ENCODE data around the gene SLC27A3.

Gene SLC27A3

GRCh38 chr1:153783233-153784190 lies 8.3 kb downstream of the SLC27A3 start:
- WGBS, result 2% methylated on average over 61 of the region's 61 CpGs
- Histone ChIP-seq H3K4me3 (ENCODE audit: low read length) (peak overlapping the region; percentile 69), H3K36me3 (ENCODE audit: insufficient read depth, low read length) (no peaks in the 10 kb centered on the region), H3K9ac (ENCODE audit: low read depth, low read length) (peak overlapping the region; percentile 80), H3K27ac (ENCODE audit: low read depth, low read length) (peak overlapping the region; percentile 84), H3K4me1 (ENCODE audit: insufficient read depth, low read length) (peaks cover 4% of the 10 kb centered on the region), H3K9me3 (ENCODE audit: insufficient read depth, low read depth, low read length) (no peaks in the 10 kb centered on the region), H3K27me3 (ENCODE audit: insufficient read depth, low read length) (no peaks in the 10 kb centered on the region)

DNA sequence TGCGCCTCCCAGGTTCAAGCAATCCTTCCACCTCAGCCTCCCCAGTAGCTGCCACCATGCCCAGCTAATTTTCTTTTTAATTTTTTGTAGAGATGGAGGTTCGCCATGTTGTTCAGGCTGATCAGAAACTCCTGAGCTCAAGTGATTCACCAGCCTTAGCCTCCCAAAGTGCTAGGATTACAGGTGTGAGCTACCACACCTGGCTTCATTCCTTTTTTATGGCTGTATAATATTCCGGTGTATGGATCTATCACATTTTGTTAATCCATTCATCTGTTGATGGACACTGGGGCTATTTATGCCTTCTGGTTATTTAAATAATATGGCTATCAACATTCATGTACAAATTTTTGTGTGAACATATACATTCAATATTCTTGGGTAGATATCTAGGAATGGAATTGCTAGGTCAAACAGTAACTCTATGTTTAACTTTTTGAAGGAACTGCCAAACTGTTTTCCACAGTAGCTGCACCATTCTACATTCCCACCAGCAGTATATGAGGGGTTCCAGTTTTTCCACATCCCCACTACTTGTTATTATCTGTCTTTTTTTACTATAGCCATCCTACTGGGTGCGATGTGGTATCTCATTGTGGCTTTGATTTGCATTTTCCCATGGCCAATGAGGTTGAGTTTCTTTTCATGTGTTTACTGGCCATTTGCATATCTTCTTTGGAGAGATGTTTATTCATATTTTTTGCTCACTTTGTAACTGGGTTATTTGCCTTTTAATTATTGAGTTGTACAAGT lies 11.0 kb downstream of the SLC27A3 start:
- Histone ChIP-seq H3K4me1 (ENCODE audit: insufficient read depth, low read length) (peaks cover 4% of the 10 kb centered on the region), H3K4me3 (ENCODE audit: low read length) (no peak overlapping the region), H3K27ac (ENCODE audit: low read depth, low read length) (no peak overlapping the region), H3K36me3 (ENCODE audit: insufficient read depth, low read length) (no peaks in the 10 kb centered on the region), H3K27me3 (ENCODE audit: insufficient read depth, low read length) (no peaks in the 10 kb centered on the region), H3K9ac (ENCODE audit: low read depth, low read length) (no peak overlapping the region), H3K9me3 (ENCODE audit: insufficient read depth, low read depth, low read length) (no peaks in the 10 kb centered on the region)
- 80% methylated on average over 3 of the region's 4 CpGs for whole genome bisulfite sequencing

DNA sequence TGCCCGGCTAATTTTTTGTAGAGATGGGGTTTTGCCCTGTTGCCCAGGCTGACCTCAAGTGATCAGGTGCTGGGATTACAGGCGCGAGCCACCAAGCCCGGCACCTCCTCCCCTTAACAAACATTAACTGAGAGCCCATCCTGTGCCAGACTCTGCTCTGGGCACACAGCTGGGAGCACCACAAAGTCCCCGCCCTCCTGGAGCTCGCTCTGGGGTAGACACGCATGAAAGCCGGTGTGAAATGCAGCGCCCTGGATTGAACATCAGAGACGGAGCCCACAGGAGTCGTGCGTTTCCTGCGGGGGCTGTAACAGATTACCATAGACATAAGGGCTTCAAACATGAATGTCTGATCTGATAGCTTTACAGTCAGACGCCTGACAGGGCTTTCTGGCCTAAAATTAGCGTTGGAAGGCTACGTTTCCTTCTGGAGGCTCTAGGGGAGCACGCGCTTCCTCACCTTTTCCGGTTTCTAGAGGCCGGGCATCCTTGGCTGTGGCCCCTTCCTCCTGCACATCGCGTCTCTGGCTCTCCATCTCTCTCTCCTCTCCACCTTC lies 14.3 kb downstream of the SLC27A3 start:
- no peak overlapping the region for H3K9ac ChIP-seq (ENCODE audit: low read depth, low read length)
- WGBS, result 86% methylated on average over 22 of the region's 22 CpGs
- H3K9me3 ChIP-seq (ENCODE audit: insufficient read depth, low read depth, low read length), result no peaks in the 10 kb centered on the region
- peaks cover 16% of the 10 kb centered on the region for H3K4me1 ChIP-seq (ENCODE audit: insufficient read depth, low read length)
- H3K4me3 ChIP-seq (ENCODE audit: low read length), result no peak overlapping the region
- no peaks in the 10 kb centered on the region for H3K27me3 ChIP-seq (ENCODE audit: insufficient read depth, low read length)
- no peak overlapping the region for H3K27ac ChIP-seq (ENCODE audit: low read depth, low read length)
- H3K36me3 ChIP-seq (ENCODE audit: insufficient read depth, low read length), result no peaks in the 10 kb centered on the region

GRCh38 chr1:153790313-153790965 lies 15.2 kb downstream of the SLC27A3 start:
- Histone ChIP-seq H3K27me3 (ENCODE audit: insufficient read depth, low read length) (no peaks in the 10 kb centered on the region), H3K4me1 (ENCODE audit: insufficient read depth, low read length) (peaks cover 23% of the 10 kb centered on the region), H3K36me3 (ENCODE audit: insufficient read depth, low read length) (no peaks in the 10 kb centered on the region), H3K9ac (ENCODE audit: low read depth, low read length) (no peak overlapping the region), H3K9me3 (ENCODE audit: insufficient read depth, low read depth, low read length) (no peaks in the 10 kb centered on the region), H3K4me3 (ENCODE audit: low read length) (no peak overlapping the region), H3K27ac (ENCODE audit: low read depth, low read length) (no peak overlapping the region)
- WGBS, result 88% methylated on average over 16 of the region's 16 CpGs

DNA sequence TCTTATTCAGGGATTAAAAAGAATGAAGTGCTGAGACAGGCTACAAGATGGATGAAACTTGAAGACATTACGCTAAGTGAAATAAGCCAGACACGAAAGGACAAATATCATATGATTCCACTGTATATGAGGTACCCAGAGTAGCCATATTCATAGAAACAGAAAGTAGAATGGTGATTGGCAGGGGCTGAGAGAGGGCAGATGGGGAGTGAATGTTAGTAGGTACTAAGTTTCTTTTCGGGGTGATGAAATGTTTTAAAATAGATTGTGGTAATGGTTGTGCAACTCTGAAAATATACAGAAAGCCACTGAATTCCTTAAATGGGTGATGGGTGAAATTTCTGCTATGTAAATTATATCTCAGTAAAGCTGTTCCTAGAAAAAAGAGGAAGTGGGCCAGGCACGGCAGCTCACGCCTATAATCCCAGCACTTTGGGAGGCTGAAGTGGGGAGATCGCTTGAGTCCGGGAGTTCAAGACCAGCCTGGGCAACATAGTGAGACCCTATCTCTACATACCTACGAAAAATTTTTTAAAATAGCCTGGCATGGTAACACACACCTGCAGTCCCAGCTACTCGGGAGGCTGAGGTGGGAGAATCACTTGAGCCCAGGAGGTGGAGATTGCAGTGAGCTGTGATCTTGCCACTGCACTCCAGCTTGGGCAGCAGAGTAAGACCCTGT lies 15.9 kb downstream of the SLC27A3 start:
- no peaks in the 10 kb centered on the region for H3K36me3 ChIP-seq (ENCODE audit: insufficient read depth, low read length)
- no peak overlapping the region for H3K9ac ChIP-seq (ENCODE audit: low read depth, low read length)
- H3K9me3 ChIP-seq (ENCODE audit: insufficient read depth, low read depth, low read length), result no peaks in the 10 kb centered on the region
- 92% methylated on average over 9 of the region's 9 CpGs for WGBS
- H3K27ac ChIP-seq (ENCODE audit: low read depth, low read length), result no peak overlapping the region
- H3K4me1 ChIP-seq (ENCODE audit: insufficient read depth, low read length), result peaks cover 24% of the 10 kb centered on the region
- no peaks in the 10 kb centered on the region for H3K27me3 ChIP-seq (ENCODE audit: insufficient read depth, low read length)
- H3K4me3 ChIP-seq (ENCODE audit: low read length), result no peak overlapping the region

DNA sequence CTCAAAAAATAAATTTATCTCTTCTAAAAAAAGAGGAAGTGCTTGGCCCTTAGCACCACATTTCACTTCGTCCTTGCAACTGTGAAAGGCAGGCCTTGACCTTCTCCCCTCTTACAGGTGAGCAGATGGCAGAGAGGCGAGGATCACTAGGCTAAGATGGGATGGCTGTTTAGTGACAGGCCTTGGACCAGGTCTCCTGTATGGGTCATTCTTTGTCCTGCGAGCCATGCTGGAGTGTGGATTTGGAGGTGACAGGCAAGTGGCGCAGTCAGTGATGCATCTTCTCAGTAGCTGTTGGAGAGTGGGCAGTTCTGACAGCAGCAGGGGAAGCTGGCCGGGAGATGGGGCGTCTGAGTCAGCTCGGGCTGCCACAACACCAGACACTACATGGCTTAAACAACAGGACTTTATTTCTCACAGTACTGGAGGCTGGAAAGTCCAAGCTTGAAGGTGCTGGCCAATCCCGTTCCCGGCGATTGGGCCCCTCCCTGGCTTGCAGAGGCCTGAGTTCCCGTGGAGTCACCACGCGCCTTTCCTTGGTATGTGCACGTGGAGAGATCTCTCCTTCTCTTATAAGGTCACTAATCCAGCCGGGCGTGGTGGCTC lies 16.5 kb downstream of the SLC27A3 start:
- WGBS, result 90% methylated on average over 16 of the region's 16 CpGs
- peaks cover 24% of the 10 kb centered on the region for H3K4me1 ChIP-seq (ENCODE audit: insufficient read depth, low read length)
- H3K27ac ChIP-seq (ENCODE audit: low read depth, low read length), result no peak overlapping the region
- H3K27me3 ChIP-seq (ENCODE audit: insufficient read depth, low read length), result no peaks in the 10 kb centered on the region
- no peak overlapping the region for H3K4me3 ChIP-seq (ENCODE audit: low read length)
- no peaks in the 10 kb centered on the region for H3K9me3 ChIP-seq (ENCODE audit: insufficient read depth, low read depth, low read length)
- no peaks in the 10 kb centered on the region for H3K36me3 ChIP-seq (ENCODE audit: insufficient read depth, low read length)
- H3K9ac ChIP-seq (ENCODE audit: low read depth, low read length), result no peak overlapping the region

GRCh38 chr1:153792631-153793041 lies 17.4 kb downstream of the SLC27A3 start:
- no peak overlapping the region for H3K9ac ChIP-seq (ENCODE audit: low read depth, low read length)
- H3K4me3 ChIP-seq (ENCODE audit: low read length), result no peak overlapping the region
- no peaks in the 10 kb centered on the region for H3K27me3 ChIP-seq (ENCODE audit: insufficient read depth, low read length)
- WGBS, result 85% methylated on average over 11 of the region's 11 CpGs
- no peaks in the 10 kb centered on the region for H3K36me3 ChIP-seq (ENCODE audit: insufficient read depth, low read length)
- no peaks in the 10 kb centered on the region for H3K9me3 ChIP-seq (ENCODE audit: insufficient read depth, low read depth, low read length)
- peaks cover 24% of the 10 kb centered on the region for H3K4me1 ChIP-seq (ENCODE audit: insufficient read depth, low read length)
- no peak overlapping the region for H3K27ac ChIP-seq (ENCODE audit: low read depth, low read length)

DNA sequence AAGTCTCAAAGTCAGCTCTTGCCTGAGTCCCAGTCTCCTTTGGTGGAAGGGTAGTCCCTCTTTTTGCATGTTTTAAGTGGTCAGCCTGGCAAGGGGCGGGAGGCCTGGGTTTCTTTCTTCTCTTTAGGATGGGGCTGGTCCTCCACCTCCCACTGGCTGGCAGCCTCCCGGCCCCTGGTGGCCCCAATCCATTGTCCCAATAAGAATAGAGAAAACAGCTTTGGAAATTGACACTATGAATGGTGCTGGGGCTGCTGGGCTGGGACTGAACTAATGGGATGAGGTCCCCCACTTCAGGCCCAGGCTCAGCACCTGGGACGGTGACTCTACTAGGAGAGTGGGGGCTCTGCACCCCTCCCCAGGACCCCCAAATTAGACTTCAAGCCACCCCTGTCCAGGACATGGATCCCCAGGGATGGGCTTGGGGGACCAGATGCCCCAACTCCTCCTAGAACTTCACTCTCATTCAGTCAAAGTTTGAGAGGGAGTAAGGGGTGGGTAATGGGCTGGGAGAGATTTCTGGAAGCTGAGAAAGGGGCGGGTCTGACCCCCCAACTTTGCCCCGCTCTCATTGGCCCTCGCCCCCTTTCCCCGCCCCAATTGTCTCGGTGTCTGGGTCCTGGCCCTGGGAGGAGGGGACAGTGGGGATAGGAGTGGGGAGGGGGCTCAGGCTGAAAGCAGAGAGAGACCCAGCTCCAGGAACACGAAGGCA lies 18.2 kb downstream of the SLC27A3 start:
- Histone ChIP-seq H3K9ac (ENCODE audit: low read depth, low read length) (0 out of 2 replicates have a peak overlapping the region, but pooled peaks have one; percentile 46), H3K27ac (ENCODE audit: low read depth, low read length) (peak overlapping the region; percentile 52; the same call in 1 of the 2 replicates), H3K36me3 (ENCODE audit: insufficient read depth, low read length) (no peaks in the 10 kb centered on the region), H3K4me1 (ENCODE audit: insufficient read depth, low read length) (peaks cover 24% of the 10 kb centered on the region), H3K9me3 (ENCODE audit: insufficient read depth, low read depth, low read length) (no peaks in the 10 kb centered on the region), H3K27me3 (ENCODE audit: insufficient read depth, low read length) (no peaks in the 10 kb centered on the region), H3K4me3 (ENCODE audit: low read length) (no peak overlapping the region)
- WGBS, result 76% methylated on average over 9 of the region's 9 CpGs

DNA sequence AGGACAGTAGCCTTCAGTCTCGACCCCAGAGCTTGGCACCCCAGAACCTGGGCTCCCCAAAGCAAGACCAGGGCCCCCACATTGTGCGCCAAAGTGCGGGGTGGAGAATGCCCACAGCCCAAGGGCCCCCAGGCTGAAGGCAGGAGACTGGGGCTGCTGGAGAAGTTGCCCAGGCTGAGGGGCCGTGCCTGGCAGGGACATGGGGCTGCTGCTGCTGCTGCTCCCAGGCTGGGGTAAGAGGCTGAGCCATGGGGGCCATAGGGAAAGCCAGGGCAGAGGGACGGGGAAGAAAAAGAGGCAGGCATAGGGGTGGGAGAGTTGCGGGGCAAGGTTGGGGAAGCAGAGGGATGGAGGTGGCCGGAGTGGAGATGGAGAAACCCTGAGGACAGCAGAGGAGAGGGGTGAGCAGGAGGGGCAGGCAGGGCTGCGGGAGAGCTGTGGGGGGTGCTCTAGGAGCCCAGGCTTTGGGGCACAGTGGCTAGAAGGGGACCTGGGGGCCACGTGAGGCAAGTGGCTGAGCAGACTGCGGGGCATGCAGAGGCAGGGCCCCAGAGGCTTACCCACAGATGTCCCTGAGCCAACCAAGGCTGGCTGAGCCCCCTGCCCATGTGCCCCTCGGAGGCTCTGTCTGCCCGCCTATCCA lies 18.9 kb downstream of the SLC27A3 start:
- Histone ChIP-seq H3K27ac (ENCODE audit: low read depth, low read length) (peak overlapping the region; percentile 52; the same call in 1 of the 2 replicates), H3K27me3 (ENCODE audit: insufficient read depth, low read length) (no peaks in the 10 kb centered on the region), H3K36me3 (ENCODE audit: insufficient read depth, low read length) (no peaks in the 10 kb centered on the region), H3K9me3 (ENCODE audit: insufficient read depth, low read depth, low read length) (no peaks in the 10 kb centered on the region), H3K9ac (ENCODE audit: low read depth, low read length) (peak overlapping the region; percentile 46; the same call in 1 of the 2 replicates), H3K4me1 (ENCODE audit: insufficient read depth, low read length) (peaks cover 24% of the 10 kb centered on the region), H3K4me3 (ENCODE audit: low read length) (peak overlapping the region; percentile 14; the same call in 1 of the 2 replicates)
- 85% methylated on average over 12 of the region's 12 CpGs for WGBS
